NCI-H526 treated with DMSO at 0.1 percent for 48 hours (cell line): Measurements from ENCODE around the gene UTF1.
"Not testable (repeated sequence)": the region's sequence is repeated elsewhere in the genome, so short reads cannot be mapped to it uniquely, and the experiment has no call there.

Source experiments
- DNase-seq: peaks from one replicate; lab custom pipeline; 2025; lab: John Stamatoyannopoulos, UW

Gene UTF1

DNA sequence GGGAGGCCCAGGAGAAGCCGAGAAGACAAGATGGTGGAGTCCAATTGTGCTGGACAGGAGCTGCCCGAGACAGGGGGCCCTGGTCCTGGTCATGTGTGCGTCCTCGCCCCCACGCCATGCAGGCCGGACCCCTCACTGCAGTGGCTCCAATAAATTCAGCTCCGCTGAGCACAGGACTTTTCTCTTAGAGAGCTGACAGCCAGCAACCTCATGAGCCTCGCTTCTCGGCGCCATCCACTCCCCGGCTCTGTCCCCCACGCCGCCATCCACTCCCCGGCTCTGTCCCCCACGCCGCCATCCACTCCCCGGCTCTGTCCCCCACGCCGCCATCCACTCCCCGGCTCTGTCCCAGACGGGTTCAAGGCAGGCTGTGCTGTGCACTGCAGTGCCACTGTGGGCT, 2.8 kb upstream of the UTF1 start:
- DNase-seq, result no peak

DNA sequence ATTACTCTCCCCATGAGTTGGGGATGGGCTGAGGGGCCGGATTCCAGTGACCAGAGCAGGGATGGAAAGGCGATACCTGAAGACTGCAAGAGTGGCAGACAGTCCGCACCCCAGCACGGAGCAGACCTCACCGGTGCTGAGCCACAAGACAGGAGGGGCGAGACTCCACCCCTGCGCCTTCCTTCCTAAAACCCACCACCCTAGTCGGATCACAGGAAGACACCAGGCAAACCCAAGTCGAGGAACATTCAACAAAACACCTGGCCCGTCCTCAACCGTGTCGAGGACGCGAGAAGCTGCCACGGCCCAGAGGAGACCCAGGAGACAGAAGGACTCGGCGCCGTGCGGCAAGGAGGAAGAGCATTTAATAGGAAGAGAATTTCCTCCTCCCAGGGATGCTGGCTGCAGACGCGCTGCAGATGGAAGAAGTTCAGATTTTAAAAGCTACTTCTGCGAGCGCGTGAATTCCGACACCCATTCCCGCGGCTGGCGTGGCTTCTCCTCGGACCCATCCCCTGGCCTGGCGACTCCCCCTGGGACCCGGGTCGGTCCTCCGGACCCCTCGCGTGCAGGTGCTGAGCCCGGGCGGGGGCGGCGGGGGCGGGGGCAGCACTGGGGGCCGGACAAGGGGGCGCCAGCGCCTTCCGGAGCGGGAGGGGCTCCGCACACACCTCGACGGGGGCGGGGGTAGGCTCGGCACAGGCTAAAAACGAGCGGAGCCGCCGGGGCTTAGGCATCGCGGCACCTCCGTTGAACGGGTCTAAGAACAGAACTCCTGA, 563 bp upstream of the UTF1 start:
- DNase-seq, result no peak

DNA sequence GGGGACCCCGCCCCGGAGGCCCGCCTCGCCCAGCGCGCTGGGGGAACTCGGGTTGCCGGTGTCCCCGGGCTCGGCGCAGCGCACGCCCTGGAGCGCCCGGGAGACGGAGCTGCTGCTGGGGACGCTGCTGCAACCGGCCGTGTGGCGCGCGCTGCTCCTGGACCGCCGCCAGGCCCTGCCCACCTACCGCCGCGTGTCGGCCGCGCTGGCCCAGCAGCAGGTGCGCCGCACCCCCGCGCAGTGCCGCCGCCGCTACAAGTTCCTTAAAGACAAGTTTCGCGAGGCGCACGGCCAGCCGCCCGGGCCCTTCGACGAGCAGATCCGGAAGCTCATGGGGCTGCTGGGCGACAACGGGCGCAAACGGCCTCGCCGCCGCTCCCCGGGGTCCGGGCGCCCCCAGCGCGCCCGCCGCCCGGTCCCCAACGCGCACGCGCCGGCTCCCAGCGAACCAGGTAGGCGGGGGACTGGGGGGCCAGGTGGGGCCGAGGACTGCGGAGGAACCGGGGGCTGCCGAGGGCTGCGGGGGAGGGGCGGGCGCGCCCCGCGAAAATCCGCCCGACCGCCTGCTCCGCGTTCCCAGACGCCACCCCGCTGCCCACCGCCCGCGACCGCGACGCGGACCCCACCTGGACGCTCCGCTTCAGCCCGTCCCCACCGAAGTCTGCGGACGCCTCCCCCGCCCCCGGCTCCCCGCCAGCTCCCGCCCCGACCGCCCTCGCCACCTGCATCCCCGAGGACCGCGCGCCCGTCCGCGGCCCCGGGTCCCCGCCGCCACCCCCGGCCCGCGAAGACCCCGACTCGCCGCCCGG, 574 bp downstream of the UTF1 start:
- DNase-seq, result no peak

DNA sequence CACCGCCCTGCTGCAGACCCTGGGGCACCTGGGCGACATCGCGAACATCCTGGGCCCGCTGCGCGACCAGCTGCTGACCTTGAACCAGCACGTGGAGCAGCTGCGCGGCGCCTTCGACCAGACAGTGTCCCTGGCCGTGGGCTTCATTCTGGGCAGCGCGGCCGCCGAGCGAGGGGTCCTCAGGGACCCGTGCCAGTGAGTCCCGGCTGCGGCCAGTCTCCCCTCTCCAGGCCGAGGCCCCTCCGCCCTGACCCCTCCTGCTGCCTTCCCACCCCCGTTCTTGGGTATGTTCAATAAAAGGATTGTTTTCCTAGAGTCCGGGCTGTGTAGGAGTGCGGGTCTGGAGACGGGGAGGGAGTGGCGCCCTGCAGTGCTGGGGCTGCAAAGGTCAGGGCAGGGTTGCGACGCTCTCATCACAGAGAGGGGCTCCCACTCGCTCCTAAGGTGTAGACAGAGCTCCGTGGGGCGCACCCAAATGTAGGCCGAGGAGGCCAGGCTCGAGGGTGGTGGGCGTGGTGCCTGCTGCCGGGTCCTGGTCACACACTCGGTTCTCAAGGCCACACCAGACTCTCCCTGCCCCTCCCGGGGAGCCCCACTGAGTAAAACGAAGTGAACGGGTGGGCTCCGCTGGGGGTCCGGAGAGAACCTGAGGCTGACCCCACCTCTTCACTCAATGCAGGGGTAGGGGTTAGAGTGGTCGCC, 1.4 kb downstream of the UTF1 start:
- no peak for DNase-seq

DNA sequence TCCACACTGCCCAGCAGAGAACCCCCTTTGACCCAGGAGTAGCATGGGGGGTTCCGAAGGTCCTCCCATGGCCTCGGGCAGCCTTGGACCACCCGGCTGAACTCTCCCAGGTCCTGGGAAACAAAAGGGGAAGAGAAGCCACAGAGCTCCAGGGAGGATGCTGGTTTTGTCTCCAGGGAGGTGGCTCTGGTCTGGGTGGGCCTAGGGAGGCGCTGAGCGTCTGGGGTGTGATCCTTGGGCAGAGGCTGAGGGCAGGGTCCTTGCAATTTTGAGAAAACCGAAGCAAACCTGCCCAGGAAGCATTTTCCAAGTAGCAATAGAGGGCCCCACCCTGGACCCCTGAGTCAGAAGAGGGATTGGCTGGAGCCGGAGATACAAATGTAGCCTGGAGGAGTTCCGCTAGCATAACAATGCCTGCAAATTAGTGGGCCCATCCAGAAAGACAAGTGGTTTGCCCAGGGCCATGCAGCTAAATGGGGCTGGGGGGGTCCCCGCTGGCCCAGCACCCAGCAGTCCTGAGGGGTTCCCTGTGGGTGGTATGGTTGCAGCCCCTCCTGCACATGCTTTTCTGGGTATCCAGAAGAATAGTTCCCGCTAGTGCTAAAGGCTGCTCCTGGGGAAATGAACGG, 2.0 kb downstream of the UTF1 start:
- no peak for DNase-seq

DNA sequence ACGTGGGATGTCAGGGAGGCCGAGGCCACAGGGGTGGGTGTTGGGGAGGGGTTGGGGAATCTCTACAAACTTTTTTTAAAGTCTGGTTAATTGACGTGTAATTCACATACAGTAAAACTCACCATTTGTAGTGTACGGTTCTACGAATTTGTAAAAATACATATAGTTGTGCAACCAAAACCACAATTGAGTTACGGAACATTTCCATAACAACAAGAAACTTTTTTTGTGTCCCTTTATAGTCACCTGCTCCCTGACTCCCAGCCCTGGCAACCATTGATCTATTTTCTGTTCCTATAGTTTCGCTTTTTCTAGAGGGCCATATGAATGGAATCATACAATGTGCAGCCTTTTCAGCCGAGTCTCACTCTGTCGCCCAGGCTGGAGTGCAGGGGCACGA, 4.8 kb downstream of the UTF1 start:
- not testable (repeated sequence) for DNase-seq

DNA sequence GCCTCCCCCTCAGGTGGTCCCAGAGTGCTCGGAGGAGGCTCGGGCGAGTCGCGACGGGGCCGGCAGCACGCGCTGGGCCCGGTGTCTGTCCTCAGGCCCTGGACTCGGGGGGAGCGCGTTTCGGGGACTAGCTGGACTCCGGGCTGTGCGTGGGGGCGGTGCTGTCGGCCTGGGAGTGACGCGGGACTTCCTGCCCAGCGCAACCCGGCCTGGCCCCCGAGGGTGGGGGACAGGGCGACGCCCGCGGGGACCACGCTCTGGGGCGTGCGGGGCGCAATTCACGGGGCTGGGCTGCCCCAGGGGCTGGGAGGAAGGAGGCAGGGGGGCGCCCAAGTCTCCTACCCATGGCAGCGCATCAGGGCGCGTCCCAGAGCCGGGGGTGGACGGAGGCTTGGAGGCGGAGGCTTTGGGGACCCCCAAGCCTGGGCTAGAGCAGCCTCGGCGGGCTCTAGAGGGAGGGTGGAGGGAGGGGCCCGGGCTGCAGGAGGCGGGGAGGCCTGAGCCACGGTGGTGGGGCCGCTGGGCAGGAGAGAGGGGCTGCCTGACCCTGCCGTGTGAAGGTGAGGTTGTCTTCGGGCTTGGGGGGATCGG, 5.3 kb downstream of the UTF1 start:
- DNase-seq, result no peak

DNA sequence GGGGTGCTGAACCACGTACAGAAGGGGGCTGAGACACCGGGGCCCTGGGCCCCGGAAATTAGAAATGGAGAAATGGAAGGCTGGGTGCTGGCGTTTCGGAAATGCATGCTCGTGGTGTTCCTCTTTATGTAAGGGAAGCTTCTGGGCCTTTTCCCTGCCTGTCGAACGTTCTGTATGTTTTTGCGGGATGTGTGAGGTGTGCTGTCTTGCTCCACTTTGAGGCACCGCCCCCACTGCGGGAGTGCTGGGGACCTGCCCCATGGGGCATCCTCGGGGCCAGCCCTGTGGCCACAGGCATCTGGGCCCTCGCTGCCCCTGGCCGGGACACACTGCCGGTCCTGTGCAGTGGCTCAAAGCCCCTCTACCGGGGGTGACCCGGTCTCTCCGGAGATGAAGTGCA, 5.9 kb downstream of the UTF1 start:
- DNase-seq, result no peak

DNA sequence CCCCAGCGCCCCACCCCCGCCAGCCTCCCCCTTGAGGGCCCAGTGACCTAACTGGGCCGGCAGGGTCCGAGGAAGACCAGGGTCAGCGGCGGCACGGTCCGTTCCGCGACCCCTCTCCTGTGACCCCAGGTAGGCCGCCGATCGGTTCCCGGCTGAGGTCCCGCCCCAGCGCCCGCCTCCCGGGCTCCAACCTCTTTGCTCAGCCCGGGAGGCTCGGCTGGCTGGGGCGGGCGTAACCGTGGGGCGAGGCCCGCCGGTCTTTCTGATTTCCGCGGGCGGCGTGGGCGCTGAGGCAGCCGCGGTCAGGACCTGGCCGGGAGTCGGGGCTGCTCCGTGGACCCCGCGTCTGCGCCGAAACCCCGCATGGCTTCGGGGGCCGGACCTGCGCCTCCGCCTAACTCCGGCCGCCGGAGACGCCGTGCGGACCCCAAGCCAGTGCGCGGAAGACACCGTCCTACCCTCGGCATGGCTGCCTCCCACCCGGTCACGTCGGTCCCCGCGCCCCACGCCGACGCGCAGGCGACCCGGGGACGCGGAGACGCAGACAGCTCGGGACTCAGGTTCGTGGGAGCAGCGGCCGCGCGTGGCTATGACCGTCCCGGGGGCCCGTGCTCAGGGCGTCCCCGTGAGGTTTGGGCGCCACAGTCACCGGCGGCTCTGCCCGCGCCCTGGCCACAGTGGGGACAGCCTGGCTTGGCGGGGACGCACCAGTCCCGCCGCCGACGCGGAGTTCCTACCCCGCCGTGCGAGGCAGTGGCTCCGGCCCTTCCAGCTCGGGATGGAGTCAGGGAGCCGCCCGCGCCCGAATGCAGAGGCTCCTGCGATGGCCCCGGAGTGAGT, 6.6 kb downstream of the UTF1 start:
- DNase-seq, result no peak

DNA sequence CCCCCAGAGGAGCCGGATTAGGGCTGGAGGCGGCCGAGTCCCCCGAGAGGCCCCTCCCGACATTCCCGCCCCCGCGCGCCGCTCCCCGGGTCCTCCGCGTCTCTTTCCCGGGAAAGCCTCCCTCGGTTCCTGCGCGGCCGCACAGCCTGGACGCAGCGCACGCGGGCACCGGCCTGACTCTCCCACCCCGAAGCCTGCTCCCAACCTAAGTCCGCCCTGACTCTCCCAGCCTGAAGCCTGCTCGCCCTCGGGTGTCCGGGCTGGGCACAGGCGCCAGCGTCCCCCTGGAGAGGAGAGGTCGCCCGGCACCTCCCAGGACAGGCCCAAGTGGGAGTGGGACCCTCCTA, 7.2 kb downstream of the UTF1 start:
- DNase-seq, result no peak

DNA sequence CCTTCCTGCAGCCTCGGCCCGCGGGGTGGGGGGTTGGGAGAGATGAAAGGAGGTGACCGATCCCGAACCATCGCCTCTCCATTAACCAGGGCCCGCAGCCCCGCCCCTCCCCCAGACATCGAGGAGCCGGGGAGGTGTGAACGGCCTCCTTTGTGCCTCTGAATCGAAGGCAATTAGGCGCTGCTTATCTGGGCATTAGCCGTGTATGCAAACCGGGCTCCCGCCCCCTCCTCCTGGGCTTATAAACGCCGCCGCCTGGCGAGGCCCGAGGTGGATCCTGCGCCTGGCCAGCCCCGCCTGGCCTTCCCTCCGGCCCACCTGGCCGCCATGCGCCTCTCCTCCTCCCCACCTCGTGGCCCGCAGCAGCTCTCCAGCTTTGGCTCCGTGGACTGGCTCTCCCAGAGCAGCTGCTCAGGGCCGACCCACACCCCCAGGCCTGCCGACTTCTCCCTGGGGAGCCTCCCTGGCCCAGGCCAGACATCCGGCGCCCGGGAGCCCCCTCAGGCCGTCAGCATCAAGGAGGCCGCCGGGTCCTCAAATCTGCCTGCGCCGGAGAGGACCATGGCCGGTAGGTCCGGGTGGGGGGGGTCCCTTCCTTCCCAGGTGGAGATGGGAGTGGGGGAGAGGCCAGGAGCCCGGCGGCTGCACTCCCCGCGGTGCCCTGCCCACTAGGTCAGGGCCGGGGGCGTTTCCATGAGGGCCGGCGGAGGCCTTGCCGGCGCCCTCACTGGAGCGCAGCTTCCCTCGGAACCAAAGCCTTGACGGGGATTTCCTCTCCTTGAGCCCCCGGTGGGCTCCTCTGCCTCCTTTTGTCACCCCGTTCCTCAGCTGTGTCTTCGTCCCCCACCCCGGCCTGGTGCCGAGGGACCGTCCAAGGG, 7.8 kb downstream of the UTF1 start, which contains the start of gene VENTX:
Gene VENTX, plus strand, starts transcription at position 268 of the 878 bp plus-strand sequence. Its CDS starts 60 bp downstream, at position 328.
- DNase-seq, result no peak

DNA sequence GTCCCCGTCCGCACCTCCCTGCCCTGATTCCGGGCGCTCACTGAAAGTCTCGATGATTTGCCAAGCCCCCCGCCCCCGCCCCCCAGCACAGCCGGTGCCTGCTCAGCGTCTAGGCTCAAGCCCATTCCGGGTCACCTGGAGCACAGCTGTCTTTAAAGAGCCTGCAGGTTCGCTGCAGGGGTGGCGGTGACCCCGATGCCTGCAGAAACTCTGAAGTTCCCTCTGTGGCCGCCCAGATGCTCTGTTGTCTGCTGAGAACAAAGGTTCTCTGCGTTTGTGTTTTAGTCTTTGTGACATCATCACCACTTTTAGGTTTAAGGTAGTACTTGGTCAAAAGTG, 8.4 kb downstream of the UTF1 start:
- no peak for DNase-seq

DNA sequence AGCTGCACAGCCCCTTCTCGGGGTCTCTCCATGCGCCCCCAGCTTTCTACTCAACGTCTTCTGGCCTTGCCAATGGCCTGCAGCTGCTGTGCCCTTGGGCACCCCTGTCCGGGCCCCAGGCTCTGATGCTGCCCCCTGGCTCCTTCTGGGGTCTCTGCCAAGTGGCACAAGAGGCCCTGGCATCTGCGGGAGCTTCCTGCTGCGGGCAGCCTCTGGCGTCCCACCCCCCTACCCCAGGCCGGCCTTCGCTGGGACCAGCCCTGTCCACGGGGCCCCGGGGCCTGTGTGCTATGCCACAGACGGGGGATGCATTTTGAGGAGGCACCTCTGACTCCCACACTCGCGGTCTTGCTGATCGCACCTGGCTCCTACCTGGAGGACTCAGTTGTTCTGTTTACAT, 10.0 kb downstream of the UTF1 start:
- no peak for DNase-seq

DNA sequence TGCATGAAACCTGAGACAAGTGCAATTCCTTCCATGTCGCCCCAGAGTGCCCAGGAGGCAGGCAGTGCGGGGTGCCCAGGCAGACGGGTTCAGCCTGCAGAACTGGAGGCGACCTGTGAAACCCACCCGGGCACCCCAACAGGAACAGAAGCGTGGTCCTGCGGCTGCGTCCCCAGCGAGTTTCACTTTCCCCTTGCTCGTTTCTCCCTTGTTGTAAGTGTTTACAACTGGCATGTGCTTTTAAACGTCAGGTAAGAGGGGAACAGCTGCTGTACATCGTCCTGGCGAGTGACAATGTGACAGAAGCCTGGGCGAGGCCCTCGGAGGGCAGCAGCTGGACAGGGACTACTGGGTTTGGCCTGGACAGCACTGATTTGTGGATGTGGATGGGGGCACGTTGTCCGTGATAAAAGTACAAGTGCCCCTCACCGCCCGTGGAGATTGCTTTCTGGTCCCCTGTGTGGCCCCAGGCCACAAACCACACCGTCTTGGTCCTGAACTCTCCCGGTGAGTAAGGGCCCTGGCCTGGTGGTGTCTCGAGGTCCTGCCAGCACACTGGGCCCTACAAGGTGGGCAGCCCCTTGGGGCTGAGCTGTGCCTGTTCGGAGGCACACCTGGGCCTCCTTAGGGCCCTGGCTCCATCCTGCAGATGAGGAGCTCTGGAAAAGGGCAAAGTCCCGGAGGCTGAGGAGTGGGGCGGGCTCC, 11.6 kb downstream of the UTF1 start:
- DNase-seq, result no peak

DNA sequence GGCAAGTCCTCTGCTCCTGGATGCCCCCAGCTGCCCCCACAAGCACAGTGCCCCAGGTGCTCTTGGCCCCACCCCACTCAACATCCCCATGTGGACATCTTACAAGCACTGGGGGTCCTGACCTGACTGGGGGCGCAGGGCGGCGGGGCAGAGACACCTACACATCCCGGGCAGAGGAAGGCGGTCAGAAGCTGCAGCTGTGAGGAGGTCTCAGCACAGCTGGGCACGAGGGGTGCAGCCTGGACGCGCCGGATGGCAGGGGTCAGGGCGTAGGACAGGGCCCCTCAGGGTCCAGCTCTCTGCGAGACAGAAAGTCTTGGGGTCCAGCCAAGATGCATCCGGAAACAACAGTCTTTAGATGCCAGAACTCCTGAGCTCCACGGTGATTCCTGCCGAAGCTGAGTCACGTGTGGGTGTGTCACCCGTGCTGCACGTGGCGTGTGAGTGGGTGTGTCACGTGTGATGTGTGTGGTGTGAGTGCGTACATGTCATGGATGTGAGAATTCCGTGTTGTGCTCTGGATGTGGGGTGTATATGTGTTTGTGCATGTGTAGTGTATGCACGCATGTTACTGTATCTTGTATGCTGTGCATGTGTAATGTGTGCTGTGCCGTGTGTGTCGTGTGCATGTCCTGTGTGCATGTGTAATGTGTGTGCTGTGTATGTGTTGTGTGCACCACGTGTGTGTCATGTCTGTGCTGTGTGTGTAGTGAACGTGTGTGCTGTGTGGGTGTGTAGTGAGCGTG, 12.8 kb downstream of the UTF1 start:
- DNase-seq, result no peak

DNA sequence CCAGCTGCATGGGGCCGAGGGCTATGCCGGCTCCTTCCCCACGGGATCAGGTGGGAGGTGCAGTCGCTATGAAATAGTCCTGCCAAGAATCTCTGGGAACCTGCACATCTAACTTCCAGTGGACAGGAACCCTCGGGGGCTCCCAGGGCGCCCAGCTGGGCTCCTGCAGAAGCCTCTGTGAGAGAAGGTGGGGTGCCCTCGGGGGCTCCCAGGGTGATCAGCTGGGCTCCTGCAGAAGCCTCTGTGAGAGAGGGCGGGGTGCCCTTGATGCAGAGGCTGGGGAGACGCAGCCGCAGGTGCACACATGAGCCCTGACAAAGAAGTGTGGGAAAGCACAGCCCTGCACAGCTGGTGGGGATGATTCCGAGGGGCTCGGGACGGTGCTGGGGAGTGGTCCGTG, 13.6 kb downstream of the UTF1 start:
- no peak for DNase-seq

DNA sequence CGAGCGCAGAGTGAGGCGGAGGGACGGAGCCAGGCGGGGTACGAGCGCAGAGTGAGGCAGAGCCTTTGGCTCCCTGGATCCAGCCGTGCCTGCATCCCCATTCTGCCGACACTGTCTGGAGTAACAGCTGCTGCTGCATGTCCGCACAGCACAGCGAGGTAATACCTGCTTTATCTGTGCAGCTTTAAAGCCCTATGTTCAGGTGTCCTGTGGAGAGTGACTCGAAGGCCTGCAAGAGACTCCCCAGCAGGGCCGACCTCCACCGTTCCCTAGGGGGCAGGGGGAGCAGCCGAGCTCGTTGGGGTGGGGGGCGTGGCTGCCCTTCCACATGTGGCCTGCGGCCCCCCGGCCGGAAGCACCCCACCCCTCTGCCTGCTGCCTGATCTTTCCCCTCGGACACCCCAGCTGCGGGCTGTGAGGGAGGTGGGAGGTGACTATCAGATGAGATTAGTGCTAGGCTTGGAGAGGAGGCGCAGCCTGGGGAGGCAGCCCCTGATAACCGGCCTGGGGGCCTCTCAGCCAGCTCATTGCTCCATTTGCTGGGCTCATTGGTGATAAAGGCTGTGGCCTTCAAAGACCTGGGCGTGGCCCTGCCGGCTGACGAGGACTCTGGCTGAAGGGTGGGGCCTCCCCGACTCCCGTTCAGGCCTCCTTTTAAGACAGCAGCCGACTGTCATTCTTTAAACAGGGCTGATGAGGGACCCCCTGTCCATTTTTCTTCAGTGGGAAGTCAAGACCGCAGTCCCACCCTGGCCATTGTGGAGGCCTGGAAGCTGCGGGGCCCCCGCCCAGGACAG, 15.6 kb downstream of the UTF1 start:
- DNase-seq, result no peak

DNA sequence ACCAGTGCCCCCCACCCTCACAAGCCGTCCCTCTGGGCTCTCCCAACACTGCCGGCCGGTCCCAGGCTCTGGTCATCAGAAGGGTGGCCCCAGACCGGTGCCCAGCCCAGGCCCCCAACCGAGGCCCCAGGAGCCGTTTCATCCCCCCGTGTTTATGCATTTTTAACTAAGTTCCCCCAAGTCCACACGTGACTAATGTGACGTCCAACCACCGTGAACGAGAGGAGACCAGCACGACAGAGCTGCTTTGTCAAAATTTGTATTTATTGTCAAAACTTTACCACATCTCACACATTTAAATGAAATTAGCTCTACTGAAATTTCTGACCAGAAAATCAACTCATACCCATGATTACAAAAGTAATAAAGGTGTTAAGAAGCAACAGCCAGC, 16.2 kb downstream of the UTF1 start:
- DNase-seq, result no peak
